Measurements from ENCODE around the gene PARP14.
"Not testable (repeated sequence)": the region's sequence is repeated elsewhere in the genome, so short reads cannot be mapped to it uniquely, and the experiment has no call there.

PARP14 gene

DNA sequence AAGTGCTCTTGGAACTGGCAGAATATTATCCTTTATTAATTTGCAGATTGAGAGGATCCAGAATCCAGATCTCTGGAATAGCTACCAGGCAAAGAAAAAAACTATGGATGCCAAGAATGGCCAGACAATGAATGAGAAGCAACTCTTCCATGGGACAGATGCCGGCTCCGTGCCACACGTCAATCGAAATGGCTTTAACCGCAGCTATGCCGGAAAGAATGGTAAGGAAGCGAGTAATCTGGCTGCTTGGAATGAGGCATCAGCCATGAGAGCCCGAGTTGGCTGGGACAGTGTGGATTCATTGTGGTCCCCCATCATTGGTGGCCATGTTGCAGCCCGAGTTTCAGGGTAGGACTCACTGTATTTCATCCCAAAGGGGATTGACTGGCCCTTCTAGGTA is 47.1 kb downstream of the PARP14 start:
- TF ChIP-seq, protein P1, sequence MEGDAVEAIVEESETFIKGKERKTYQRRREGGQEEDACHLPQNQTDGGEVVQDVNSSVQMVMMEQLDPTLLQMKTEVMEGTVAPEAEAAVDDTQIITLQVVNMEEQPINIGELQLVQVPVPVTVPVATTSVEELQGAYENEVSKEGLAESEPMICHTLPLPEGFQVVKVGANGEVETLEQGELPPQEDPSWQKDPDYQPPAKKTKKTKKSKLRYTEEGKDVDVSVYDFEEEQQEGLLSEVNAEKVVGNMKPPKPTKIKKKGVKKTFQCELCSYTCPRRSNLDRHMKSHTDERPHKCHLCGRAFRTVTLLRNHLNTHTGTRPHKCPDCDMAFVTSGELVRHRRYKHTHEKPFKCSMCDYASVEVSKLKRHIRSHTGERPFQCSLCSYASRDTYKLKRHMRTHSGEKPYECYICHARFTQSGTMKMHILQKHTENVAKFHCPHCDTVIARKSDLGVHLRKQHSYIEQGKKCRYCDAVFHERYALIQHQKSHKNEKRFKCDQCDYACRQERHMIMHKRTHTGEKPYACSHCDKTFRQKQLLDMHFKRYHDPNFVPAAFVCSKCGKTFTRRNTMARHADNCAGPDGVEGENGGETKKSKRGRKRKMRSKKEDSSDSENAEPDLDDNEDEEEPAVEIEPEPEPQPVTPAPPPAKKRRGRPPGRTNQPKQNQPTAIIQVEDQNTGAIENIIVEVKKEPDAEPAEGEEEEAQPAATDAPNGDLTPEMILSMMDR (IDR thresholded peaks at IDR 0.05; ENCODE audit: insufficient read depth, low read depth, low read length, missing control alignments), result no peak
- no peak for DNase-seq (ENCODE audit: low read depth)
- H3K4me3 ChIP-seq (ENCODE audit: low read depth, low read length), result no peak overlapping the region

DNA sequence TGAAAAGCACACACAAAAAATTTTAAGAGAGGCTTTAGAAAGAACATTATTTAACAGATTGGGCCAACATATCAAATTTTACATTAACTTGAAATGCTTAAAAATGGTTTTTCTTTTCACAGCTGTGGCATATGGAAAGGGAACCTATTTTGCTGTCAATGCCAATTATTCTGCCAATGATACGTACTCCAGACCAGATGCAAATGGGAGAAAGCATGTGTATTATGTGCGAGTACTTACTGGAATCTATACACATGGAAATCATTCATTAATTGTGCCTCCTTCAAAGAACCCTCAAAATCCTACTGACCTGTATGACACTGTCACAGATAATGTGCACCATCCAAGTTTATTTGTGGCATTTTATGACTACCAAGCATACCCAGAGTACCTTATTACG is 47.5 kb downstream of the PARP14 start:
- DNase-seq (ENCODE audit: low read depth), result no peak
- TF ChIP-seq, protein P1 (IDR thresholded peaks at IDR 0.05; ENCODE audit: insufficient read depth, low read depth, low read length, missing control alignments), result no peak
- H3K4me3 ChIP-seq (ENCODE audit: low read depth, low read length), result no peak overlapping the region

DNA sequence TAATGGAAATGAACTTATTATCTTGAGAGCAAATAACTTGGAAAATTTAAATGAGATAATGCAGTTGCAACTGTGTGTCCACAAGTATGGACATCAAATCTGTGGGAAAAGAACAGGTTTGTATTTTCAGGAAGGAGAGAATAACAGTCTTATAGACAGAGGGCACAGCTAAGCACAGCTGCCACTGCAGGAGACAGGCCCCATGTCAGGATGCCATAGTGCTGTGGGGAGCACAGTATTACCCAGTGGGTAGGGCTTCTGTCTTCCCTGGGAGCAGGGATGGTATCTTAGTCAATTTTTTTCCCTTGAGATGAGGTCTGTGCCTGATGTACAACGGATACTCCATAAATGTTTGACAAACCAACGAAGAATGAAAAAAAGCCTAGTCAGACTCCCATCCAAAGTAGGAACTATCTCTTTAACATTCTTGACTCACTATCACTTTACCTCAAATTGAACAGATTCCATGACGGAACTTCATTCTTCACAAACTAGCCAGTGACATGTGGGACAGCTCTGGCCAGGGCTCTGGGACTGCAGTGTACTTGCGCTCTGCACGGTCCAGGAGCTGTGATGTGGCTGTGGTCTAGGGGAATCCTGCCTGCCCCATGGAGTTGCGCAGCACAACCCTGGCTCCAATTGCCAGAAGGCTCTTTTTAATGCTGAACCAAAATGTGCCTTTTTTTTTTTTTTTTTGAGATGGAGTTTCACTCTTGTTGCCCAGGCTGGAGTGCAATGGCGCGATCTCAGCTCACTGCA is 48.3 kb downstream of the PARP14 start:
- no peak overlapping the region for H3K4me3 ChIP-seq (ENCODE audit: low read depth, low read length)
- TF ChIP-seq, protein P1 (IDR thresholded peaks at IDR 0.05; ENCODE audit: insufficient read depth, low read depth, low read length, missing control alignments), result no peak
- DNase-seq (ENCODE audit: low read depth), result no peak

DNA sequence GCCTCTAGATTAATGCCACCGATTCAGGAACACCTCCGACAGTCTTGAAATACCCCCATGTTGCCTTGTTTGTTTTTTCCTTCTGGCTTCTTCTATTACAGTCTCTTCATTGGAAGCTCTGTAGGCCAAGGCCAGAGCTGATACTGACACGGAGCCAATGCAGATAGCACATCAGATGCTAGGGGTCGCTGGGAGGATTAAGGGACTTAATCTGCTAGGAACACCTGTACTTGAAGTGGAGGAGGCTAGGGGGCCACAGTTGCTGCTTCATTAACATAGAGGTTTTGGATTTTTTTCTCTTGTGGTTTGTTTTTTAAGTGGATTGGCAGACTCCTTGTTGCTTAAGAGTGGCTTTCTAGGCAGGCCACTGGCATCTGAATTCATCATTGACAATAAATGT is 49.6 kb downstream of the PARP14 start:
- no peak overlapping the region for H3K4me3 ChIP-seq (ENCODE audit: low read depth, low read length)
- DNase-seq (ENCODE audit: low read depth), result no peak
- TF ChIP-seq, protein P1 (IDR thresholded peaks at IDR 0.05; ENCODE audit: insufficient read depth, low read depth, low read length, missing control alignments), result no peak

DNA sequence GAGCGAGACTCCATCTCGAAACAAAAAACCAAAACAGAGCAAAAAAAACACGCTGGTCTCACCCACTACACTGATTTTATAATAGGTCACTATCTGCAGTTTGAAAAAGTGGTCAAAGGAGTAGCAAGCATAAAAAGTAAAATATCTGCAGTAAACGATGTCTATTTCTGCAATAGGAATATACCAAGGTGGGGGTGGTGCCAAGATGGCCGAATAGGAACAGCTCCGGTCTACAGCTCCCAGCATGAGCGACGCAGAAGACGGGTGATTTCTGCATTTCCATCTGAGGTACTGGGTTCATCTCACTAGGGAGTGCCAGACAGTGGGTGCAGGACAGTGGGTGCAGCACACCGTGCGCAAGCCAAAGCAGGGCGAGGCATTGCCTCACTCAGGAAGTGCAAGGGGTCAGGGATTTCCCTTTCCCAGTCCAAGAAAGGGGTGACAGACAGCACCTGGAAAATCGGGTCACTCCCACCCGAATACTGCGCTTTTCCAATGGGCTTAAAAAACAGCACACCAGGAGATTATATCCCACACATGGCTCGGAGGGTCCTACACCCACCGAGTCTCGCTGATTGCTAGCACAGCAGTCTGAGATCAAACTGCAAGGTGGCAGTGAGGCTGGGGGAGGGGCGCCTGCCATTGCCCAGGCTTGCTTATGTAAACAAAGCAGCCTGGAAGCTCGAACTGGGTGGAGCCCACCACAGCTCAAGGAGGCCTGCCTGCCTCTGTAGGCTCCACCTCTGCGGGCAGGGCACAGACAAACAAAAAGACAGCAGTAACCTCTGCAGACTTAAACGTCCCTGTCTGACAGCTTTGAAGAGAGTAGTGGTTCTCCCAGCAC is 52.3 kb downstream of the PARP14 start:
- H3K4me3 ChIP-seq (ENCODE audit: low read depth, low read length); DNase-seq (ENCODE audit: low read depth): not testable (repeated sequence)

DNA sequence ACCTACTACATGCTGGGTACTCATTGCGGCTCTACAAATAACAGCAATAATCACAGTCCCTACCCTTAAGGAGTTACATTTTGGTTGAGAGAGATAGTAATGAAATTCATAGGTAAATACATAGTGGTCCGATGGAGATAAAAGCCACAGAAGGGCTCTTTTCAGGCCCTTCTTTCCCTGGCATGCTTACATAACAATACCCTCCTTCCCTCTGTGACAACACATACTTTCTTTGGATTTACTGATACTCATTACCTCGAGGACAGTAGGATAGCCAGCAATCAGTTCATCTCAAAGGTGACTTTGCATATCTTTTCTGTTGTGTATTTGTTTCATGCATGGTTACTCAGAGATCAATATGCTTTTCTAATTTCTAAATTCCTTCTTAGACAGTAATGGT is 58.5 kb downstream of the PARP14 start:
- TF ChIP-seq, protein P1 (IDR thresholded peaks at IDR 0.05; ENCODE audit: insufficient read depth, low read depth, low read length, missing control alignments), result no peak
- no peak for DNase-seq (ENCODE audit: low read depth)
- no peak overlapping the region for H3K4me3 ChIP-seq (ENCODE audit: low read depth, low read length)

DNA sequence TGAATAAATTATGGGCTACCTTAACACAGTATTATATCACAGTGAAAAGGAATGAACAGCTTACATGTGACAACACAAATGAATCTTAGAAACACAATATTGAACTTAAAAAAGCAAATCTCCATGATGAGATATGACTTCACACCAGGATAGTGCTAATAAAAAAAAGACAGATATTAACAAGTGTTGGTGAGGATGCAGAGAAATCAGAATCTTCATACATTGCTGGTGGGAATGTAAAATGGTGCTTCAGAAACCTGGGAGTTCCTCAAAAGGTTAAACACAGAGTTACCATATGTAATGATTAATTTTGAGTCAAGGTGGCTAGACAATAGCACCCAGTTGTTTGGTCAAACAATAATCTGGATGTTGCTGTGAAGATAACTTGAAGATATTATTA is 61.6 kb downstream of the PARP14 start:
- TF ChIP-seq, protein P1 (IDR thresholded peaks at IDR 0.05; ENCODE audit: insufficient read depth, low read depth, low read length, missing control alignments), result no peak
- no peak overlapping the region for H3K4me3 ChIP-seq (ENCODE audit: low read depth, low read length)
- no peak for DNase-seq (ENCODE audit: low read depth)

Measured in GM12865 (cell line).